CD4-positive, CD25-positive, alpha-beta regulatory T cell (primary cell): Measurements from ENCODE around the gene TRAT1. TPM values are rescaled to one million over a fixed set of nuclear protein-coding genes. Genes with fewer than 3 reads are reported as not detected.
A peak's percentile ranks its signal among the peaks of the same experiment; 100 is the strongest.

Source experiments
- ATAC-seq, 2 donors: fragments of 150-1000 bp; cut with Tn5 transposase; one replicate each; pipeline ENCODE4 v1.10.0; 2021; ENCODE audit warnings: low read depth in 2 of 2, moderate number of reproducible peaks in 2 of 2, moderate library complexity in 1 of 2
- DNase-seq, 3 donors: peaks; one replicate each; pipeline versions ENCODE4 v3.0.0 to v3.0.0-alpha.2; 2012 to 2022; ENCODE audit warnings: mixed read lengths in 1 of 3
- H3K27ac ChIP-seq: one replicate; pipeline ENCODE4 v1.7.0; 2013; ENCODE audit warnings: mild to moderate bottlenecking, low read length; ENCODE audit not compliant: insufficient read depth, poor library complexity, severe bottlenecking
- H3K27me3 ChIP-seq: one replicate; pipeline ENCODE4 v1.7.0; 2013; ENCODE audit warnings: low read length; ENCODE audit not compliant: control insufficient read depth, insufficient read depth
- H3K36me3 ChIP-seq: one replicate; pipeline ENCODE4 v1.7.0; 2013; ENCODE audit warnings: mild to moderate bottlenecking, low read length, moderate library complexity; ENCODE audit not compliant: control insufficient read depth, insufficient read depth
- H3K4me1 ChIP-seq: 2 replicates; pipeline ENCODE4 v1.7.0; 2013; ENCODE audit warnings: mild to moderate bottlenecking, low read length; ENCODE audit not compliant: insufficient read depth, control insufficient read depth, poor library complexity, severe bottlenecking
- H3K4me3 ChIP-seq: one replicate; pipeline ENCODE4 v1.7.0; 2013; ENCODE audit warnings: low read depth, mild to moderate bottlenecking, low read length, moderate library complexity
- H3K9me3 ChIP-seq, 2 experiments: 1 replicate in 1 of 2; 2 replicates in 1 of 2; pipeline ENCODE4 v1.7.0; 2013; ENCODE audit warnings: low read length in 2 of 2, mild to moderate bottlenecking in 1 of 2, moderate library complexity in 1 of 2; ENCODE audit not compliant: control insufficient read depth in 2 of 2
- H3K27ac Mint-ChIP-seq, 3 donors: one replicate each; pipeline ENCODE4 v1.8.0; 2020 to 2022; ENCODE audit warnings: mild to moderate bottlenecking in 3 of 3, mixed read lengths in 3 of 3, moderate library complexity in 2 of 3
- H3K27me3 Mint-ChIP-seq: one replicate; pipeline ENCODE4 v1.8.0; 2022; ENCODE audit warnings: mild to moderate bottlenecking, mixed read lengths
- H3K36me3 Mint-ChIP-seq: one replicate; pipeline ENCODE4 v1.8.0; 2020; ENCODE audit warnings: mixed read lengths
- H3K4me1 Mint-ChIP-seq, 4 donors: one replicate each; pipeline ENCODE4 v1.8.0; 2020 to 2022; ENCODE audit warnings: mixed read lengths in 4 of 4, mild to moderate bottlenecking in 1 of 4
- H3K4me3 Mint-ChIP-seq, 4 donors: one replicate each; pipeline ENCODE4 v1.8.0; 2020 to 2022; ENCODE audit warnings: mild to moderate bottlenecking in 4 of 4, mixed read lengths in 4 of 4, moderate library complexity in 3 of 4
- H3K9me3 Mint-ChIP-seq, 7 donors: one replicate each; pipeline ENCODE4 v1.8.0; 2020 to 2022; ENCODE audit warnings: mixed read lengths in 7 of 7, mild to moderate bottlenecking in 3 of 7, moderate library complexity in 2 of 7
- polyA plus RNA-seq, 4 donors: library from polyadenylated mRNA; unstranded; fragments of 300-500 nt; fragmentation: Illumina TruSeq; gene quantifications; one replicate each; pipeline ENCODE4 v1.2.3, GENCODE V29; 2021
- total RNA-seq: library from RNA; stranded (reverse); gene quantifications from one replicate; pipeline ENCODE4 v1.2.3, GENCODE V29; 2022

TRAT1 gene
- total RNA-seq = 85.0 TPM
- 100 to 1,000 TPM; 120 to 167 (median 142) TPM for polyA plus RNA-seq

GRCh38 chr3:108822123-108822897, at the start of gene TRAT1:
TRAT1 (plus strand) TSS chr3:108822786; CDS start chr3:108822928, 142 bp downstream.
- Mint-ChIP-seq H3K36me3 (peaks cover 8% of the 10 kb centered on the region), H3K27me3 (peaks cover 4% of the 10 kb centered on the region), H3K4me3 (peak within 1 kb of the TSS; percentile 95 to 98 (median 96)), H3K4me1 (peaks cover 22 to 62% (median 38%) of the 10 kb centered on the region in 4 donors), H3K27ac (peak within 1 kb of the TSS; percentile 90 to 96 (median 94)), H3K9me3 (no peaks in the 10 kb centered on the region)
- H3K9me3 ChIP-seq = no peaks in the 10 kb centered on the region
- peak within 1 kb of the TSS; percentile 72 for H3K27ac ChIP-seq
- peak in 2 of 3 donors; percentile 29 to 65 for DNase-seq
- H3K4me1 ChIP-seq = peaks cover 42% of the 10 kb centered on the region
- peak within 1 kb of the TSS; percentile 91 for H3K4me3 ChIP-seq
- ATAC-seq = peak in 1 of 2 donors; percentile 36
- no peaks in the 10 kb centered on the region for H3K36me3 ChIP-seq
- no peaks in the 10 kb centered on the region for H3K27me3 ChIP-seq

DNA sequence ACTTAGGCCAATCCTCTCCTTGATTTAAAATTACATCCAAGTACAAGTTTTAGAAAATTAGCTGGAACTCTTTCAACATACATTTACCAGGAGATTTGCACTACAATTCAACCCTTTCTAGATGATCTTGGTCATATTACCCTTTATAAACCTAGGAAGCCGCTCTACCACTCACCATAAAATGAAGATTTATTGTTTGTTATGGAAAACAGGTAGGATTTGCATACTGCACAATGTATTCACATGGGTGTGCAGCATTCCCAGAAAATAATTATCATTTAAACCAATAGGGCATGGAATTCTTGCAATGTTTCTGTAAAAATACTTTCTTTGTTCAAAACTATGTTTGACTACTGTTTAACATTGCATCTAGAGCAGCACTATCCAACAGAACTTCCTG, 46.9 kb upstream of the TRAT1 start:
- H3K27ac ChIP-seq = no peak overlapping the region
- no peaks in the 10 kb centered on the region for H3K36me3 Mint-ChIP-seq
- DNase-seq = no peak
- H3K9me3 Mint-ChIP-seq = peaks cover 0 to 9% (median 1%) of the 10 kb centered on the region in 7 donors
- ATAC-seq = no peak
- no peak overlapping the region for H3K27ac Mint-ChIP-seq
- peaks cover 6 to 37% (median 16%) of the 10 kb centered on the region in 4 donors for H3K4me1 Mint-ChIP-seq
- peaks cover 4% of the 10 kb centered on the region for H3K27me3 Mint-ChIP-seq
- no peak overlapping the region for H3K4me3 ChIP-seq
- H3K27me3 ChIP-seq = no peaks in the 10 kb centered on the region
- H3K9me3 ChIP-seq = no peaks in the 10 kb centered on the region
- H3K36me3 ChIP-seq = no peaks in the 10 kb centered on the region
- H3K4me1 ChIP-seq = no peaks in the 10 kb centered on the region
- no peak overlapping the region for H3K4me3 Mint-ChIP-seq

DNA sequence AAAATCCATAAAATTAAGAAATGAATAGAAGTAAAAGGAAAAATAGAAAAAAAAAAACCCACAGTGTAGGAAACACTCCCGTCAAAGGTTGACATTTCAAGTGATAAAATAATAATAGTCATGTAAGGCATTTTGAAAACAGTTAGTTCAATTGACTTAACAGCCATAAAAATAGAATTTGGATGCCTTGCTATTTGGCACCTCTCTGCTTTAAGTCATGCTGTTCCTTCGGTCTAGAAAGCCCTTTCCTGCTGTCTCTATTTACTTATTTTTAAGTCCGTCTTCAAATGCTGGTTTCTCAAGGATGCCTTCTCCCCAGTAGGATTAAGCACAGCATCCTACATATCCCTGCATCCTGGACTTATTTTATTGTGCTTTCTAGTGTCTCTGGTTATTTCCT, 43.1 kb upstream of the TRAT1 start:
- peaks cover 6 to 39% (median 17%) of the 10 kb centered on the region in 4 donors for H3K4me1 Mint-ChIP-seq
- DNase-seq = no peak

GRCh38 chr3:108780235-108780634, 42.4 kb upstream of the TRAT1 start:
- H3K9me3 ChIP-seq = no peaks in the 10 kb centered on the region
- no peak overlapping the region for H3K4me3 Mint-ChIP-seq
- H3K27ac ChIP-seq = no peak overlapping the region
- ATAC-seq (peak in 1 of 2 donors; percentile 37), DNase-seq (peak in 1 of 3 donors; percentile 58)
- peaks cover 6 to 39% (median 17%) of the 10 kb centered on the region in 4 donors for H3K4me1 Mint-ChIP-seq
- H3K27me3 ChIP-seq = no peaks in the 10 kb centered on the region
- H3K4me3 ChIP-seq = no peak overlapping the region
- peaks cover 0 to 17% (median 0%) of the 10 kb centered on the region in 7 donors for H3K9me3 Mint-ChIP-seq
- H3K4me1 ChIP-seq = no peaks in the 10 kb centered on the region
- H3K27ac Mint-ChIP-seq = peak overlapping the region in 2 of 3 donors; percentile 8 to 18
- H3K36me3 ChIP-seq = no peaks in the 10 kb centered on the region
- peaks cover 5% of the 10 kb centered on the region for H3K27me3 Mint-ChIP-seq
- H3K36me3 Mint-ChIP-seq = no peaks in the 10 kb centered on the region

More for the DNA sequence above, 43.1 kb upstream of the TRAT1 start:
- ATAC-seq = no peak
- H3K4me1 ChIP-seq = no peaks in the 10 kb centered on the region
- peak overlapping the region in 1 of 3 donors; percentile 8 for H3K27ac Mint-ChIP-seq
- no peaks in the 10 kb centered on the region for H3K9me3 ChIP-seq
- H3K27me3 ChIP-seq = no peaks in the 10 kb centered on the region
- peaks cover under 1% of the 10 kb centered on the region for H3K27me3 Mint-ChIP-seq
- H3K36me3 Mint-ChIP-seq = no peaks in the 10 kb centered on the region
- H3K36me3 ChIP-seq = no peaks in the 10 kb centered on the region
- H3K4me3 ChIP-seq = no peak overlapping the region
- H3K9me3 Mint-ChIP-seq = peaks cover 0 to 13% (median 0%) of the 10 kb centered on the region in 7 donors
- H3K4me3 Mint-ChIP-seq = no peak overlapping the region
- no peak overlapping the region for H3K27ac ChIP-seq

DNA sequence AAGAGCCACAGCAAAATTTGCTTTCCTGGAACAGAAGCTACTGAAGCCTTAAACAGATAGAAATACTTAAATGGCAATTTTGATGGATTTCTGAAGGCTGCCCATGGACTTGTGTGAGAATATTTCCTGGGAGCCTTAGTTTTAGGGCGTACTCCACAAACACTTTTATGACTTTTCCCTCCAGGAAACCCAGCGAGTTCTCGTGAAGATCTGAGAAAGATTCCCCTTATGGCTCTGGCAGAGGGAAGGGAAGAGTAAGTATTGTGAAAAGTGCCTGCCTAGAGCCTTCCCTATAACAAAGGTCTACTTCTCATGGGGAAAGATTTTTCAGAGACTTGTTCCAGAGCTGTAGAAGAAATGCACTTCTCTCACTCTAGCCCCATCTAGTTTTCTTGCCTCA, 31.1 kb upstream of the TRAT1 start:
- no peak overlapping the region for H3K27ac ChIP-seq
- no peak overlapping the region for H3K27ac Mint-ChIP-seq

GRCh38 chr3:108804437-108804836, 18.1 kb upstream of the TRAT1 start:
- H3K27ac Mint-ChIP-seq = peak overlapping the region in 1 of 3 donors; percentile 63
- H3K4me3 Mint-ChIP-seq = no peak overlapping the region
- peaks cover 8 to 24% (median 11%) of the 10 kb centered on the region in 4 donors for H3K4me1 Mint-ChIP-seq
- DNase-seq = no peak
- H3K9me3 Mint-ChIP-seq = peaks cover 0 to 8% (median 3%) of the 10 kb centered on the region in 7 donors
- no peaks in the 10 kb centered on the region for H3K36me3 Mint-ChIP-seq
- Histone ChIP-seq H3K36me3 (no peaks in the 10 kb centered on the region), H3K4me3 (no peak overlapping the region), H3K27ac (no peak overlapping the region), H3K27me3 (no peaks in the 10 kb centered on the region), H3K9me3 (no peaks in the 10 kb centered on the region), H3K4me1 (peaks cover 8% of the 10 kb centered on the region)
- ATAC-seq = no peak
- peaks cover 9% of the 10 kb centered on the region for H3K27me3 Mint-ChIP-seq

More for the DNA sequence above, 31.1 kb upstream of the TRAT1 start:
- Histone ChIP-seq H3K27me3 (peaks cover 2% of the 10 kb centered on the region), H3K4me1 (no peaks in the 10 kb centered on the region), H3K9me3 (no peaks in the 10 kb centered on the region), H3K4me3 (no peak overlapping the region), H3K36me3 (no peaks in the 10 kb centered on the region)
- Mint-ChIP-seq H3K9me3 (peaks cover 0 to 5% (median 0%) of the 10 kb centered on the region in 7 donors), H3K4me3 (no peak overlapping the region), H3K27me3 (peaks cover 6% of the 10 kb centered on the region), H3K4me1 (no peaks in the 10 kb centered on the region), H3K36me3 (no peaks in the 10 kb centered on the region)
- ATAC-seq (no peak), DNase-seq (no peak)

GRCh38 chr3:108804966-108805365, 17.6 kb upstream of the TRAT1 start:
- no peak overlapping the region for H3K27ac ChIP-seq
- no peak overlapping the region for H3K4me3 Mint-ChIP-seq

More at GRCh38 chr3:108804966-108805365, 17.6 kb upstream of the TRAT1 start:
- Histone ChIP-seq H3K4me1 (peaks cover 8% of the 10 kb centered on the region), H3K9me3 (no peaks in the 10 kb centered on the region), H3K36me3 (no peaks in the 10 kb centered on the region), H3K27me3 (no peaks in the 10 kb centered on the region), H3K4me3 (no peak overlapping the region)
- Mint-ChIP-seq H3K9me3 (peaks cover 0 to 8% (median 3%) of the 10 kb centered on the region in 7 donors), H3K4me1 (peaks cover 8 to 24% (median 11%) of the 10 kb centered on the region in 4 donors), H3K27me3 (peaks cover 9% of the 10 kb centered on the region), H3K36me3 (no peaks in the 10 kb centered on the region), H3K27ac (peak overlapping the region in 2 of 3 donors; percentile 63 to 73)
- DNase-seq (no peak), ATAC-seq (no peak)
